Right lobe of liver (tissue), 6 donors: ENCODE data around the gene JUP. TPM values are rescaled to one million over a fixed set of nuclear protein-coding genes. Genes with fewer than 3 reads are reported as not detected.

Experiments
- ATAC-seq, 4 donors: fragments of 200-7000 bp; cut with Tn5 transposase; one replicate each; pipeline ENCODE4 v1.9.1; 2020; ENCODE audit warnings: mild to moderate bottlenecking in 4 of 4, moderate library complexity in 4 of 4
- DNase-seq, 3 donors: peaks; one replicate each; pipeline ENCODE4 v3.0.0-alpha.2; 2020
- H3K27ac ChIP-seq, 3 donors: fragments of 200-600 bp; one replicate each; pipeline ENCODE4 v1.8.0; 2022
- H3K27me3 ChIP-seq, 2 donors: fragments of 200-600 bp; one replicate each; pipeline ENCODE4 v1.8.0; 2022
- H3K36me3 ChIP-seq, 4 donors: fragments of 200-600 bp; sonication (generic) in 1 of 4; one replicate each; pipeline versions ENCODE4 v1.5.1 to v1.8.0; 2017 to 2022; ENCODE audit warnings: control low read depth in 1 of 4
- H3K4me1 ChIP-seq, 4 donors: fragments of 200-600 bp; sonication (generic) in 1 of 4; one replicate each; pipeline versions ENCODE4 v1.5.1 to v1.8.0; 2017 to 2022; ENCODE audit warnings: control low read depth in 1 of 4
- H3K4me3 ChIP-seq, 3 donors: fragments of 200-600 bp; one replicate each; pipeline ENCODE4 v1.8.0; 2022
- H3K9me3 ChIP-seq, 4 donors: fragments of 200-600 bp; sonication (generic) in 1 of 4; one replicate each; pipeline versions ENCODE4 v1.5.1 to v1.8.0; 2017 to 2022; ENCODE audit warnings: control low read depth in 1 of 4
- POLR2A ChIP-seq: fragments of 450-650 bp; IDR thresholded peaks from one replicate; pipeline ENCODE4 v1.6.1; 2017; ENCODE audit warnings: antibody characterized with exemption, mild to moderate bottlenecking
- WGBS: methylation state at CpG from one replicate; pipeline ENCODE4 v1.1.6; 2018; ENCODE audit warnings: low coverage, low lambda C conversion rate; ENCODE audit not compliant: insufficient coverage; ENCODE audit errors: missing lambda C conversion rate; 5-methylcytosine and 5-hydroxymethylcytosine counted together
- intact Hi-C, 2 donors: fragments of 100-400 bp; cut with DNase I; formaldehyde crosslinking; loops; one replicate each; pipeline versions ENCODE4 v1.11.2 to v1.14.1; 2022
- total RNA-seq, 6 experiments: library from RNA; depleted of rRNA in 2 of 6; stranded (reverse); fragments of >200 nt in 2 of 6; fragmentation: NEBNext Ultra II Directional in 3 of 6; extraction: Animal tissue kit (Norgen Biotek cat#: 25700) in 3 of 6; gene quantifications; one replicate each; pipeline versions ENCODE4 v1.1.0 to v1.2.4, GENCODE V29; 2016 to 2023
- TF ChIP-seq, protein P1 (sequence below), 4 donors: fragments of 200-600 bp in 3 of 4; fragments of 450-650 bp in 1 of 4; IDR thresholded peaks; one replicate each; pipeline versions ENCODE4 v1.5.1 to v1.8.0; 2016 to 2022; ENCODE audit warnings: antibody characterized with exemption in 4 of 4, mild to moderate bottlenecking in 2 of 4
- donor health status: DM: no; HTN: yes; CAD: no.
- donor health status: DM: no; HTN: no; CAD: no.
- donor health status: DM: no; HTN: no; CAD: no.
- donor health status: DM: no; HTN: yes; CAD: no.
- donor health status: DM: no; HTN: yes; CAD: no.

Gene JUP
- total RNA-seq, 6 experiments from 2014 or later, result 54.3 to 74.8 (median 65.7) TPM

DNA sequence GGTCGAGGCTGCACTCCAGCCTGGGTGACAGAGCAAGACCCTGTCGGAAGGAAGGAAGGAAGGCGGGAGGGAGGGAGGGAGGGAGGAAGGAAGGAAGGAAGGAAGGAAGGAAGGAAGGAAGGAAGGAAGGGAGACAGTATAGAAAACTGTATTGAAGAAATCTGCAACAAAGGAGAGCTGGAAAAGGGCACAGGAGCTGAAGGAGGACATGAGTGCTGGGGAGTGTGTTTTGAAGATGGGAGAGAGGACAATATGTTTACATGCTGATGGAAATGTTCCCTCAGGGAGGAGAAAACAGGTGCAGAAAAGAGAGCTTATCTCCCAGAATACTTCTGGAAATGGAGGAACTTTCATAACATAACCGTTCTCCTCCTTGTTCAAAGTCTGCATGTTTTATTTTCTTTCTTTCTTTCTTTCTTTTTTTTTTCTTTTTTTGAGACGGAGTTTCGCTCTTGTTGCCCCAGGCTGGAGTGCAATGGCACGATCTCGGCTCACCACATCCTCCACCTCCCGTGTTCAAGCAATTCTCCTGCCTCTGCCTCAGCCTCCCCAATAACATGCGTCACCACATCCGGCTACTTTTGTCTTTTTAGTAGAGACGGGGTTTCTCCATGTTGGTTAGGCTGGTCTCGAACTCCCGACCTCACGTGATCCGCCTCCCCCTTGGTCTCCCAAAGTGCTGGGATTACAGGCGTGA, 49.4 kb downstream of the JUP start:
- H3K9me3 ChIP-seq, result no peaks in the 10 kb centered on the region
- intact Hi-C loops, result loop anchor here (5.0 to 10.0 kb wide), 2 partner anchors 65 to 148 kb away; no protein-coding TSS in a partner anchor
- H3K4me1 ChIP-seq, result peaks cover 0 to 13% (median 3%) of the 10 kb centered on the region in 4 donors
- H3K36me3 ChIP-seq, result no peaks in the 10 kb centered on the region
- H3K27me3 ChIP-seq, result peaks cover 5 to 12% of the 10 kb centered on the region in 2 donors
- ATAC-seq (no peak), DNase-seq (no peak)
- H3K27ac ChIP-seq, result no peak overlapping the region
- no peak overlapping the region for H3K4me3 ChIP-seq
- TF ChIP-seq, protein P1, sequence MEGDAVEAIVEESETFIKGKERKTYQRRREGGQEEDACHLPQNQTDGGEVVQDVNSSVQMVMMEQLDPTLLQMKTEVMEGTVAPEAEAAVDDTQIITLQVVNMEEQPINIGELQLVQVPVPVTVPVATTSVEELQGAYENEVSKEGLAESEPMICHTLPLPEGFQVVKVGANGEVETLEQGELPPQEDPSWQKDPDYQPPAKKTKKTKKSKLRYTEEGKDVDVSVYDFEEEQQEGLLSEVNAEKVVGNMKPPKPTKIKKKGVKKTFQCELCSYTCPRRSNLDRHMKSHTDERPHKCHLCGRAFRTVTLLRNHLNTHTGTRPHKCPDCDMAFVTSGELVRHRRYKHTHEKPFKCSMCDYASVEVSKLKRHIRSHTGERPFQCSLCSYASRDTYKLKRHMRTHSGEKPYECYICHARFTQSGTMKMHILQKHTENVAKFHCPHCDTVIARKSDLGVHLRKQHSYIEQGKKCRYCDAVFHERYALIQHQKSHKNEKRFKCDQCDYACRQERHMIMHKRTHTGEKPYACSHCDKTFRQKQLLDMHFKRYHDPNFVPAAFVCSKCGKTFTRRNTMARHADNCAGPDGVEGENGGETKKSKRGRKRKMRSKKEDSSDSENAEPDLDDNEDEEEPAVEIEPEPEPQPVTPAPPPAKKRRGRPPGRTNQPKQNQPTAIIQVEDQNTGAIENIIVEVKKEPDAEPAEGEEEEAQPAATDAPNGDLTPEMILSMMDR (IDR thresholded peaks at IDR 0.05), result no peak
- TF ChIP-seq POLR2A, result no peak
- 53% methylated on average over 17 of the region's 17 CpGs for WGBS

DNA sequence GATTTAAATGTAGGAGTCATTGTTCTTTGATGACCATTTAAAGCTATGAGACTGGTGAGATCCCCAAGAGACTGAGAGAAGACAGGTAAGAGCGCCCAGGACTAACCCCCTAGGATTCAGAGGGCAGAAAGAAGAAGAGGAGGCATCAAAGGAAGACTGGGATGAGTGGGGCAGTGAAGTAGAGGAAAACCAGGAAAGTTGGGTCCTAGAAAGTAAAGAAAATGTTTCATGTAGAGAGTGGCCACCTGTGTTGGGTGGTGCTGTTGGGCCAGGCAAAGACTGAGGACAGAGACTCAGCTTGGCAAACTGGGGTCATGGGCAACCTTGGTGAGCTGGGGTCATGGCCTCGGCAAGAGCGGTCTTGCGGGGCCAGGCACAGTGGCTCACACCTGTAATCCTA, 50.8 kb downstream of the JUP start:
- H3K4me3 ChIP-seq, result no peak overlapping the region
- H3K36me3 ChIP-seq, result no peaks in the 10 kb centered on the region
- DNase-seq, result no peak
- ATAC-seq, result no peak
- no CpG with 5 or more reads among the region's 4 CpGs for WGBS
- no peaks in the 10 kb centered on the region for H3K9me3 ChIP-seq
- H3K27ac ChIP-seq, result no peak overlapping the region
- H3K4me1 ChIP-seq, result peaks cover 0 to 13% (median 3%) of the 10 kb centered on the region in 4 donors
- intact Hi-C loops, result loop anchor here (5.0 to 10.0 kb wide), 2 partner anchors 67 to 149 kb away; no protein-coding TSS in a partner anchor
- H3K27me3 ChIP-seq, result peaks cover 5 to 12% of the 10 kb centered on the region in 2 donors
- no peak for TF ChIP-seq POLR2A
- TF ChIP-seq, protein P1 (IDR thresholded peaks at IDR 0.05), result no peak

DNA sequence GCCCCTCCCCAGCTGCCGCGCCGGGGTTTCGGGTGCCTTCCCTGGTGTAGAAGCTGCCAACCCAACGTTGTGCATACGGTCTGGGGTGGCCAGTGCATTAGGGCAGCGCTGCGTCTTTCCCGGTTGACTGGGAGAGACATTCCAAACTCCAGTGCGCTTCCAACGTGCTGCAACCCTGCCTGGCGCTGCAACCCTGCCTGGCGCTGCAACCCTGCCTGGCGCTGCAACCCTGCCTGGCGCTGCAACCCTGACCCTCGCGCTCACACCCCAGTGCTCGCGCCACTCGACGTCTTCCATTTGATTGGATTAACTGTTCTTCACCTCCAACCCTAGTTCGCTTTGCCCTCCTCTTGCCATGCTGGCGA, 51.6 kb downstream of the JUP start:
- Histone ChIP-seq H3K27ac (no peak overlapping the region), H3K9me3 (no peaks in the 10 kb centered on the region), H3K4me3 (peak overlapping the region in 2 of 3 donors; percentile 31 to 47), H3K27me3 (peaks cover 5 to 12% of the 10 kb centered on the region in 2 donors), H3K4me1 (peaks cover 0 to 13% (median 3%) of the 10 kb centered on the region in 4 donors), H3K36me3 (no peaks in the 10 kb centered on the region)
- DNase-seq, result no peak
- no peak for TF ChIP-seq POLR2A
- TF ChIP-seq, protein P1 (IDR thresholded peaks at IDR 0.05), result no peak
- ATAC-seq, result peak in 2 of 4 donors; percentile 9 to 21
- intact Hi-C loops, result loop anchor here (5.0 to 10.0 kb wide), 2 partner anchors 67 to 150 kb away; no protein-coding TSS in a partner anchor
- WGBS, result 5% methylated on average over 10 of the region's 23 CpGs

DNA sequence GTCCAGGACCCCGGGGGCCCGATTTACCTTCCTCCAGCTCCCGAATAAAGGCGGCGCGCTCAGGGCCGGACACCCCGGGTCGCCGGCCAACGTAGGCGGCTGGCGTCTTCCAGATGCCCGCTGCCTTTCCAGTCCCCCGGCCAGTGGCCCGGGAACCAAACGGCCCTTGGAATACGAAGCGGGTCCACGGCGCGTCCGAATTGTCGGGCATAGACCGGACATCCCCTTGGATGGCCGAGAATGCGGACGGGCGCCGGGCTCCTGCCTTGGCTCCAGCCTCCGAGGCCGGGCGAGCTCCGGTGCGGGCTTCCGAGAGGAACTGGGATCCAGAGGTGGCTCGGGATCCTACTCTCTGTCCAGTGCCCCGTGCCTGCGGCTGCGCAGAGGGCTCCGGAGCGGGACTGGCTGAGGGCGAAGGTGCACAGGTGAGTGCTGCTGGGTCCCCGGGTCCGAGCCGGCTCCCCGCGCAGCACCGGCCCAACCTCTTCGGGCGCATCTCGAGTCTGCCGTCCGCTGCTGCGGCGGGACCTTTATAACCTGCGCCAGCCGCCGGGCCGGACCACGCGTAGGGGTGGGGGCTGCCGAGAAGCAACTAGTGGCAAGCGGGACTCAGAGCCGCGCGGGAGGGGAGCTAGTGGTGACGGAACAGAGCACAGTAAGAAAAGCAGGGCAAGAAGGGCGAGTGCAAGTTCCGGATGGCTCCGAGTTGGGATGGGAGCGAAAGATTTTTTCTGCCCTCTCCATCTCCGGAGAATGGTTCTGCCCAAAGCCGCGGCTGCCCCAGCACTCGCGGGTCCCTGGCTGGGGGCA, 52.2 kb downstream of the JUP start, which contains the start of gene HAP1:
HAP1 (minus strand) TSS at position 505 of the 810 bp plus-strand sequence; CDS start at position 496, 9 bp downstream.
- Histone ChIP-seq H3K4me3 (peak within 1 kb of the TSS; percentile 22 to 47 (median 31)), H3K27ac (no peak within 1 kb of the TSS), H3K4me1 (peaks cover 0 to 13% (median 3%) of the 10 kb centered on the region in 4 donors), H3K36me3 (no peaks in the 10 kb centered on the region), H3K27me3 (peaks cover 5 to 12% of the 10 kb centered on the region in 2 donors), H3K9me3 (no peaks in the 10 kb centered on the region)
- WGBS, result 0% methylated on average over 21 of the region's 77 CpGs
- intact Hi-C loops, result loop anchor here in 1 of 2 donors (10.0 kb wide), 1 partner anchor 150 kb away; no protein-coding TSS in a partner anchor
- ATAC-seq (peak; percentile 19 to 49 (median 34)), DNase-seq (peak in 1 of 3 donors; percentile 35)
- TF ChIP-seq, protein P1 (IDR thresholded peaks at IDR 0.05), result no peak
- peak; percentile 44 for TF ChIP-seq POLR2A
